Prostate gland (tissue), 2 donors: ENCODE results near the gene CCR6. TPM values are rescaled to one million over a fixed set of nuclear protein-coding genes. Genes with fewer than 3 reads are reported as not detected.

Experiments
- DNase-seq: peaks from one replicate; pipeline ENCODE4 v3.0.0-alpha.2; 2019; ENCODE audit warnings: low spot score
- H3K27ac ChIP-seq, 2 donors: fragments of 200-600 bp; sonication (generic); 2 replicates each; pipeline ENCODE4 v1.5.1; 2017 to 2019
- H3K27me3 ChIP-seq: fragments of 200-600 bp; sonication (generic); replicated peaks from 2 replicates; pipeline ENCODE4 v1.5.1; 2019; ENCODE audit not compliant: insufficient read depth
- H3K36me3 ChIP-seq, 2 donors: fragments of 200-600 bp; sonication (generic); 1 replicate in 1 of 2; 2 replicates in 1 of 2; pipeline versions ENCODE4 v1.5.1 to v1.8.1; 2017 to 2019
- H3K4me1 ChIP-seq: fragments of 200-600 bp; sonication (generic); replicated peaks from 2 replicates; pipeline ENCODE4 v1.5.1; 2019
- H3K4me3 ChIP-seq, 2 donors: fragments of 200-600 bp; sonication (generic); 2 replicates each; pipeline ENCODE4 v1.5.1; 2017 to 2019
- H3K9me3 ChIP-seq: fragments of 200-600 bp; sonication (generic); 2 replicates; pipeline ENCODE4 v1.5.1; 2017
- CTCF ChIP-seq, 4 experiments: fragments of 200-600 bp in 2 of 4; fragments of 450-650 bp in 2 of 4; sonication (generic) in 2 of 4; IDR thresholded peaks; 1 replicate in 3 of 4; 2 replicates in 1 of 4; pipeline ENCODE4 v1.5.1; 2016 to 2019; ENCODE audit warnings: antibody characterized with exemption in 4 of 4, mild to moderate bottlenecking in 2 of 4, moderate library complexity in 2 of 4
- POLR2A ChIP-seq: fragments of 450-650 bp; IDR thresholded peaks from one replicate; pipeline ENCODE4 v1.6.1; 2016; ENCODE audit warnings: antibody characterized with exemption, mild to moderate bottlenecking
- POLR2AphosphoS5 ChIP-seq: sonication (generic); formaldehyde crosslinking; IDR thresholded peaks from one replicate; pipeline ENCODE4 v1.6.1; 2017; ENCODE audit warnings: antibody characterized with exemption
- WGBS: methylation state at CpG from one replicate; pipeline ENCODE4 v1.1.5; 2018; 5-methylcytosine and 5-hydroxymethylcytosine counted together
- intact Hi-C: fragments of 100-400 bp; cut with DNase I; formaldehyde crosslinking; loops from one replicate; pipeline ENCODE4 v1.14.2; 2022
- total RNA-seq, 2 donors: library from RNA; depleted of rRNA; stranded (reverse); fragments of >200 nt; gene quantifications; one replicate each; pipeline ENCODE4 v1.1.0, GENCODE V29; 2016

CCR6 gene
- not detected for total RNA-seq

- Histone ChIP-seq H3K36me3 (no peaks in the 10 kb centered on the region), H3K4me1 (no peaks in the 10 kb centered on the region), H3K4me3 (no peak within 1 kb of the TSS), H3K9me3 (no peaks in the 10 kb centered on the region), H3K27me3 (no peaks in the 10 kb centered on the region), H3K27ac (no peak within 1 kb of the TSS)
- 74% methylated on average over 8 of the region's 8 CpGs for WGBS
- TF ChIP-seq CTCF (IDR thresholded peaks at IDR 0.05) (no peak), POLR2AphosphoS5 (no peak), POLR2A (no peak)
- DNase-seq, result no peak
- intact Hi-C loops, result no loop called here
Measured at GRCh38 chr6:167122827-167123657, at the start of gene CCR6. Gene CCR6 (plus strand): TSS chr6:167123096. CDS start chr6:167136135, 13,039 bp downstream.

- Histone ChIP-seq H3K27me3 (no peaks in the 10 kb centered on the region), H3K9me3 (no peaks in the 10 kb centered on the region), H3K4me1 (no peaks in the 10 kb centered on the region), H3K27ac (no peak overlapping the region), H3K36me3 (no peaks in the 10 kb centered on the region), H3K4me3 (no peak overlapping the region)
- no peak for DNase-seq
- intact Hi-C loops, result no loop called here
- TF ChIP-seq POLR2AphosphoS5, result no peak
- no peak for TF ChIP-seq CTCF (IDR thresholded peaks at IDR 0.05)
- TF ChIP-seq POLR2A, result no peak
Measured at GRCh38 chr6:167073679-167074274, 49.1 kb upstream of the CCR6 start.

- Histone ChIP-seq H3K9me3 (no peaks in the 10 kb centered on the region), H3K27me3 (no peaks in the 10 kb centered on the region), H3K4me1 (no peaks in the 10 kb centered on the region), H3K27ac (no peak overlapping the region), H3K4me3 (no peak overlapping the region), H3K36me3 (no peaks in the 10 kb centered on the region)
- no peak for DNase-seq
- no peak for TF ChIP-seq POLR2A
- no peak for TF ChIP-seq POLR2AphosphoS5
- no peak for TF ChIP-seq CTCF (IDR thresholded peaks at IDR 0.05)
- intact Hi-C loops, result no loop called here
- WGBS, result 68% methylated on average over 15 of the region's 15 CpGs
Measured at GRCh38 chr6:167077241-167077932, 45.5 kb upstream of the CCR6 start.

- Histone ChIP-seq H3K4me1 (no peaks in the 10 kb centered on the region), H3K36me3 (no peaks in the 10 kb centered on the region), H3K4me3 (no peak overlapping the region), H3K9me3 (no peaks in the 10 kb centered on the region), H3K27me3 (no peaks in the 10 kb centered on the region), H3K27ac (no peak overlapping the region)
- intact Hi-C loops, result no loop called here
- no peak for DNase-seq
- WGBS, result 77% methylated on average over 8 of the region's 8 CpGs
- TF ChIP-seq POLR2A (no peak), CTCF (IDR thresholded peaks at IDR 0.05) (no peak), POLR2AphosphoS5 (no peak)
Measured at GRCh38 chr6:167078745-167079144, 44.2 kb upstream of the CCR6 start.
